IPS-18c (cell line): Measurements from ENCODE around the gene ZNF773.
"Not testable (repeated sequence)": the region's sequence is repeated elsewhere in the genome, so short reads cannot be mapped to it uniquely, and the experiment has no call there.

ENCODE experiments used
- H3K4me3 ChIP-seq: 2 replicates; pipeline ENCODE4 v1.7.0; 2013; ENCODE audit warnings: low read depth, mild to moderate bottlenecking, low read length, moderate library complexity; ENCODE audit not compliant: insufficient read depth
- H3K9me3 ChIP-seq: one replicate; pipeline ENCODE4 v1.6.1; 2013; ENCODE audit warnings: mild to moderate bottlenecking, low read length, moderate library complexity; ENCODE audit not compliant: control insufficient read depth, insufficient read depth

ZNF773 gene

DNA sequence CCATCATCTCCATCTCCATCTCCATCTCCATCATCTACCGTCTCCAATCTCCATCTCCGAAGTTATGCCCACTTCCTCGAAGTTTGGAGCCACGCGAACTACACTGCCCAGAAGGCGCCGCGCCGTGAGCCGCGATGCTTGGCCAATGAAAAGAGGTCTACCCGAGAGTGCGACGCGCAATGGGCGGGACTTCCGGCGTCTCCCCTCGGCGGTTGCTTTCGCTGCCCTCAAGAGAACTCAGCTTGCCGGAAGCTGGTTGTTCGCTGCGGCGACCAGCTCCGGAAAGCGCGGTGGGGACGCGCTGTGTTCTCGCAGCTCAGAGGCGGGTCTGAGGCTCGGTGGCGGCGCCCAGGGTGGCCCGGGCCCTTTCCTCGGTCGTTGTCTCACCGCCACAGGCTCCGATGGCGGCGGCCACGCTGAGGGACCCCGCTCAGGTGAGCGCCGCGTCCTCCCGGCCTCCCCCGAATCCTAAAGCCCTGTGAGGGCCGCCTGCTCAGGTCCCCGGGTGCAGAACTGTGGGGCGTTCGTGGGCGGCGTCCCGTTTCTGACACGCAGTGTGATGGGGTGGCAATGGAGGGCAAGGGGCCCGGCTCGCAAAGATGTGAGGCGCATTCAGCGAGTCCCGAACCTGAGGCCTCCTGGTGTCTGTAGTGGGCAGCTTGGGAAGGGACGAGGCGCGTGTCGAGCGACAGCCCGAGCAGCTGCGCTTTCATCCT lies at the start of gene ZNF773:
Gene ZNF773 (plus strand): TSS at position 259 of the 716 bp plus-strand sequence. CDS start 143 bp downstream, at position 402.
- peak within 1 kb of the TSS; percentile 73 for H3K4me3 ChIP-seq
- H3K9me3 ChIP-seq = not testable (repeated sequence)

DNA sequence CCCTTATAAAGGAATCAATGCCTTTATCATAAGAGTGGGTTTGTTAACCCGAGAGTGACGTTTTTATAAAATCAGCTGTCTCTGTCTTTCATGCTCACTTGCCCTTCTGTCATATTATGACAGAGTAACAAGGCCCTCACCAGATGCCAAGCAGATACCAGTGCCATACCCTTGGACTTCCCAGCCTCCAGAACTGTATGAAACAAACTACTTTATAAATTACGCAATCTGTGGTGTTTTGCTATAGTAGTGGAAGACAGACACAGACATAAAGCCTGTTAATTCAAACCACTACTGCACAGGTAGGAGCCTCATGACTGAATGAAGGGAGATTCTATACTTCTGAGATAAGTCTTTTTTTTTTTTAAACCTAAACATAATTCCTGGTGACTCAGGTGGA lies 47.4 kb upstream of the ZNF773 start:
- H3K4me3 ChIP-seq = no peak overlapping the region
- no peaks in the 10 kb centered on the region for H3K9me3 ChIP-seq

GRCh38 chr19:57465680-57466381 lies 33.9 kb upstream of the ZNF773 start:
- no peak overlapping the region for H3K4me3 ChIP-seq
- H3K9me3 ChIP-seq = peaks cover 10% of the 10 kb centered on the region

- H3K9me3 ChIP-seq = peaks cover 10% of the 10 kb centered on the region
- no peak overlapping the region for H3K4me3 ChIP-seq
Measured at GRCh38 chr19:57466489-57466888, 33.2 kb upstream of the ZNF773 start.

DNA sequence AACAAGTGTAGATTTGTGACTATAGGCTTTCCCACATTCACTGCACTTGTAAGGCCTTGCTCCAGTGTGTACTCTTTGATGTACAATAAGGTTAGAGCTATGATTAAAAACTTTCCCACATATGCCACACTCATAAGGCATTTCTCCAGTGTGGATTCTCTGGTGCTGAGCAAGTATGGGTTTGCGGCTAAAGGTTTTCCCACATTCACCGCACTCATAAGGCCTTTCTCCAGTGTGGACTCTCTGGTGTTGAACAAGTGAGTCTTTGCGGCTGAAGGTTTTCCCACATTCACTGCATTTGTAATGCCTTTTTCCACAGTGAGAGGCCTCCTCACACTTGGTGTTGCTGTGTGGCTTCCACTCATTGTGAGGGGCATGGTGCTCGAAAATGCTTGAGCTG lies 26.1 kb upstream of the ZNF773 start:
- 0 out of 2 replicates have a peak overlapping the region, but pooled peaks have one; percentile 9 for H3K4me3 ChIP-seq
- H3K9me3 ChIP-seq = peaks cover 40% of the 10 kb centered on the region

GRCh38 chr19:57477191-57478008 lies 22.3 kb upstream of the ZNF773 start, which contains the start of gene ZNF772:
ZNF772 (minus strand) TSS chr19:57477566; CDS start chr19:57477309, 257 bp downstream.
- Histone ChIP-seq H3K9me3 (peaks cover 35% of the 10 kb centered on the region), H3K4me3 (peak within 1 kb of the TSS; percentile 97)

- H3K9me3 ChIP-seq = not testable (repeated sequence)
- peak within 1 kb of the TSS; percentile 82 for H3K4me3 ChIP-seq
Measured at GRCh38 chr19:57487477-57488298, 12.1 kb upstream of the ZNF773 start, which contains the start of gene ZNF419. ZNF419 (plus strand) TSS chr19:57487750; CDS start chr19:57487951, 201 bp downstream.

DNA sequence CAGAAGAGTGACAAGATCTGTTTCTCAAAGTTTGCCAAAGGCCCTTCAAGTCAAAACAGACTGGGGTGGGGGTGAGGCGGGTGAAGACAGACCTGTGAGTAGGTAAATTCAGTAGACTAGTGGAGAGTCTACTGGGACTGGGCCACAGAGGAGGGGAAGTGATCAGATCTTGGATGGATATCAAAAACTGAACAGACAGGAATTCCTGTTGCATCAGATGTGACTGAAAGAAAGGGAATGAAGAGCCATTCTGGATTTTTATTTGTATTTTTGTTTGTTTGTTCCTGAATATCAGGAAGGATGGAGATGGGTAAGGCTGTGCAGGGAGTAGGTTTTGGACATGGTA lies 11.5 kb upstream of the ZNF773 start:
- peak overlapping the region; percentile 43; the same call in 1 of the 2 replicates for H3K4me3 ChIP-seq

DNA sequence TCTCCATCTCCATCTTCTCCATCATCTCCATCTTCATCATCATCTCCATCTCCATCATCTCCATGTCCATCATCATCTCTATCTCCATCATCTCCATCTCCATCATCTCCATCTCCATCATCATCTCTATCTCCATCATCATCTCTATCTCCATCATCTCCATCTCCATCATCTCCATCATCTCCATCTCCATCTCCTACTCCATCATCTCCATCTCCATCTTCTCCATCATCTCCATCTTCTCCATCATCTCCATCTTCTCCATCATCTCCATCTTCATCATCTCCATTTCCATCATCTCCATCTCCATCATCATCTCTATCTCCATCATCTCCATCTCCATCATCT lies 432 bp upstream of the ZNF773 start:
- H3K4me3 ChIP-seq = peak overlapping the region; percentile 73; the same call in 1 of the 2 replicates
- not testable (repeated sequence) for H3K9me3 ChIP-seq

More for the DNA sequence above, 11.5 kb upstream of the ZNF773 start:
- not testable (repeated sequence) for H3K9me3 ChIP-seq

GRCh38 chr19:57500400-57500799 lies 662 bp downstream of the ZNF773 start:
- peak overlapping the region; percentile 34 for H3K4me3 ChIP-seq
- H3K9me3 ChIP-seq = not testable (repeated sequence)

DNA sequence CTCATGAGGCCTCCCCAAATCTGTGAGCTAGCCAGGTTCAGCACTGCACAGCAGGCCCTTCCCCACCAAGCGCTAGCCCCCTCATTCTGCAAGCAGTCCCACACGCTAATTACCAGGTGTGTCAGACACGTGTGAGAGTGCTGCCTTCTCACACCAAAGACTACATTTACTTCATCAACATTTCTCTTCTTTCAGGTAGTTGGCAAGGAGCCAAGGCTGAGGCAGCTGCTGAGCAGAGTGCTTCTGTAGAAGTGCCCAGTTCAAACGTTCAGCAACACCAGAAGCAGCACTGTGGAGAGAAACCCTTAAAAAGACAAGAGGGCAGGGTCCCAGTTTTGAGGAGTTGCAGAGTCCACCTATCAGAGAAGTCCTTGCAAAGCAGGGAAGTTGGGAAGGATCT lies 6.4 kb downstream of the ZNF773 start:
- no peaks in the 10 kb centered on the region for H3K9me3 ChIP-seq
- H3K4me3 ChIP-seq = no peak overlapping the region

GRCh38 chr19:57511484-57511883 lies 11.7 kb downstream of the ZNF773 start:
- Histone ChIP-seq H3K4me3 (no peak overlapping the region), H3K9me3 (peaks cover 8% of the 10 kb centered on the region)

DNA sequence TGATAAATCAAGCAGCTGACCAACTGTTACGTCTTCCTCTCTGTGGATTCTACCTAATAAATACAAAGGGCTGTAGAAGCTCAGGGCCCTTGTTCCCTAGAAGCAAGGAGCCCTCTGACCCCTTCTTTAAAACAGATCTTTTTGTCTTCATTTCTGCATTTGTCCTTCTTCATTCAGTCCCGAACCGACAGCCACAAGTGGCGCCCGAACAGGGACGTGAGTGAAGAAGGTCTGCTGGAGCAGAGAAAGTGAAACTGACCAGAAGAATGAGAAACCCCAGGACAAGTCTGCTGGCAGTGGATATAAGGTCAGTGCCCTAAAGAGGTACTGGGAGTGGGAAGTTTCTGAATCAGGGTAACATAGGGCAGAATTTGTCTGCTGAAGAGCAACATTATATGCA lies 13.1 kb downstream of the ZNF773 start:
- no peak overlapping the region for H3K4me3 ChIP-seq
- H3K9me3 ChIP-seq = peaks cover 8% of the 10 kb centered on the region

- H3K4me3 ChIP-seq = no peak overlapping the region
- H3K9me3 ChIP-seq = peaks cover 8% of the 10 kb centered on the region
Measured at GRCh38 chr19:57515255-57515654, 15.5 kb downstream of the ZNF773 start.

DNA sequence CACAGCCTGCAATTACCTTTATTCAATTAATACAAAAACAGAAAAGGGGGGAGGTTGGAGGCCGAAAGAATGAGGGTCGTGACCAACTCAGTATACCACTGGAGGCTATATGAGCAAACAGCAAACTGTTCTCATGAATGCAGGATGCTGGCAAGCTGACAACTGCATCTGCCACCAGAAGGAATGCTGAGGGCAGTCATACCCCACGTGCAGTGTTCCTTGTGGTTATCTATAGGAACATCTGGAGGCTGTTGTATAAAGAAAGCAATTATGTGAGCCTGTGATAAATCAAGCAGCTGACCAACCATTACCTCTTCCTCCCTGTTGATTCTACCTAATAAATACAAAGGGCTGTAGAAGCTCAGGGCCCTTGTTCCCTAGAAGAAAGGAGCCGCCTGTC lies 18.3 kb downstream of the ZNF773 start:
- not testable (repeated sequence) for H3K9me3 ChIP-seq, H3K4me3 ChIP-seq

DNA sequence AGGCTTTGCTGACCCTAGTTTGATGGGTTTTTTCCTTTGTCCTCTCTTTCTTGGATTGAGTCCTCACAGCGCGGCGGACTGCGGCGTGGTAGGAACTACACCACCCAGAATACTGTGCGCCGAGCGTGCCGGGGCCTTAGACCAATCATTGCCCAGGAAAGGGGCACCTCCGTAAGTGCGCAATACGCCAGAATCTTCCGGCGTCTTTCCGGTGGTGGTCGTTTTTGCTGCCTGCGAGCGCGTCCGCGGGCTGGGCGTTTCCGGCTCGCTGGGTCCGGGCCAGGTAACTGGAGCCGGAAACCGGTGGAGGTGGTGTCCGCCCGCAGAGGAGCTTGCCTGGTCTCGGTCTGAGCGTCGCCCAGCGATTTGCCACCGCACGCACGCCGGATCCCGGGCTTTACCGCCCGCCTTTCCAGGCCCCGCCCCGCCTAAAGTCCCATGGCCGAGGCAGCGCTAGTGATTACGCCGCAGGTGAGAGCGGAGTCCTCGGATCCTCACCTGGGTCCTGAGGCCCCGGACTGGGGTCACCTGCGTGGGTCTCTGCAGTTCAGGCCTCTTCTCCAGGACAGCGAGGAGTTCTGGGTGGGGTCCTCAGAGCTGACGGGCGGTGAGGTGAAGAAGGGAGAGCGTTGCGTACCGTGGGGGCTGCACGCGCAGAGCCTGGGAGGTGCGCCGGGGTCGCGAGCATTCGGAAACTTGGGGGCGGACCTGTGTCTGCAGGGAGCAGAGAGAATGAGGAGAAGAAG lies 27.6 kb downstream of the ZNF773 start, which contains the start of gene ZNF549:
Gene ZNF549 (plus strand): TSS at position 221 of the 746 bp plus-strand sequence. CDS start 218 bp downstream, at position 439.
- Histone ChIP-seq H3K4me3 (peak within 1 kb of the TSS; percentile 95), H3K9me3 (no peaks in the 10 kb centered on the region)
